GM19239 (cell line): Measurements from ENCODE around the gene CNOT11.

Experiments used
- DNase-seq: peaks from one replicate; pipeline ENCODE4 v3.0.0; 2011; ENCODE audit warnings: low spot score; ENCODE audit not compliant: insufficient read length
- FAIRE-seq: peaks from 2 replicates; lab custom pipeline; 2011; peaks lifted over from hg19 to GRCh38; lab: Jason Lieb, UNC

CNOT11 gene

GRCh38 chr2:101272045-101272784 lies 19.5 kb downstream of the CNOT11 start:
- peak; percentile 50 for DNase-seq
- peak; percentile 85 for FAIRE-seq

DNA sequence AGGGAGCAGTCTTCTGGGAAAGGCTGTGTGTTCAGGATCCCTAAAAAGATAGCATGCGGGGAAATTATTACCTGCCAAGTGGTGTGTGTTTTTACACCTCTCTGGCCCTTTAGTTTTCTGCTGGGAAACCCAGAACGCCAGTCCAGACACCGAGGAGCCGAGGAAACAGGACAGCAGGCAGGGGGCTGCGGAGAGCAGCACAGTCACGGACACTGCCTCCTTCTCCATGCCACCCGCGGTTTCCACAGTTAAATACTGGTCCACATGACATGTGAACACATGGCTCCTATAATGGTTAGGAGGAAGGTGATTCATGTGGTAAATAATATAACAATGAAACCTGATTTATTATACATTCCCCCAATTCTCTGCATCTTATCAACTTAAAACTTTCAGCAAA lies 20.4 kb downstream of the CNOT11 start:
- no peak for DNase-seq
- no peak for FAIRE-seq

DNA sequence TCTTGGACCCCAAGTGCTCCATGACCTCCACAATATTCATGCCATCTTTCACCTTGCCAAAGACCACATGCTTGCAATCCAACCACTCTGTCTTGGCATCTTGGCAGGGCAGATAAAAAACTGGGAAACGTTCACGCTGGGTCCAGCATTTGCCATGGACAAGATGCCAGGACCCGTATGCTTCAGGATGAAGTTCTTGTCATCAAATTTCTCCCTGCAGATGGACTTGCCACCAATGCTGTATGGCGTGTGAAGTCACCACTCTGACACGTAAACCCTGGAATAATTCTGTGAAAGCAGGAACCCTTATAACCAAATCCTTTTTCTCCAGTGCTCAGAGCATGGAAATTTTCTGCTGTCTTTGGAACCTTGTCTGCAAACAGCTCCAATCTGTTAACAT lies 21.5 kb downstream of the CNOT11 start:
- FAIRE-seq (no peak), DNase-seq (no peak)

- DNase-seq (no peak), FAIRE-seq (no peak)
These were observed 24.4 kb downstream of the CNOT11 start for GRCh38 chr2:101277111-101277510.

- DNase-seq (no peak), FAIRE-seq (no peak)
These were observed 26.2 kb downstream of the CNOT11 start for GRCh38 chr2:101278925-101279324.

GRCh38 chr2:101281482-101281881 lies 28.8 kb downstream of the CNOT11 start:
- DNase-seq (no peak), FAIRE-seq (no peak)

DNA sequence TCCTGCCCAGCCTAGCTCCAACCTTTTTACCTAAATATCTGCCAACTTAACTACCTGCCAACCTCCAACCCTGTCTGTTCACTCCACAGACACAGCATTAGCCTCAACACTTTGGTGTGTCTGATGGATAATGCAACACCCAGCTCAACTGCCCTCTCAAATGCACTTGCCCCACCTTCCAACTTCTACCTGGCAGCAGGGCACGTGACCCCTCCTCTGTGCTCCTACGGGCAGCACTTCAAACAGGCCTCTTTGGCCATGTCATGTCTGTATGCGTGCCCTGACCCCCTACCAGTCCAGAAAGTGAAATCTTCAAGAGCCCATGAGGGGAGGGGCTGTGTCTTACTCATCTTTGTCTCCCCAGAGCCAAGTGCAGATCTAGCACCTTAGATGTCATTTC lies 30.3 kb downstream of the CNOT11 start:
- FAIRE-seq (no peak), DNase-seq (no peak)

DNA sequence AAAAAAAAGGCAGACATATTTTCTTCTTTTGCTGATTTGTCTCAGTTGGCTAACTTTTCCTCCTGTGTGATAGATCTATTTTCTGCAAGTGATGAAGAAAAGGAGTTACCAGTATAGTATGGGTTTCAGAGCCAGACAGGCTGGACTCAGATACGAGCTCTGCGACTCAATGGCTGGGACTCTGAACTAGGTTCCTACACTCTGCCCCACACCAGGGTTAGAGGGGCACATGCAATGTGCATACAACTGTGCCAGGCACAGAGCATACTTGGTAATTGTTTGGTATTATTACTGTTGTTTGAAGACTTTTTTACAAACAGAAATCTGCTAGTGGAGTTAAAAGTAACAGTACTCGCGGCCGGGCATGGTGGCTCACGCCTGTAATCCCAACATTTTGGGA lies 34.0 kb downstream of the CNOT11 start:
- DNase-seq: no peak
- FAIRE-seq: no peak

- no peak for DNase-seq
- no peak for FAIRE-seq
These were observed 34.6 kb downstream of the CNOT11 start for GRCh38 chr2:101287303-101287702.

GRCh38 chr2:101290711-101291110 lies 38.0 kb downstream of the CNOT11 start:
- no peak for FAIRE-seq
- no peak for DNase-seq

GRCh38 chr2:101291973-101292372 lies 39.3 kb downstream of the CNOT11 start:
- FAIRE-seq (no peak), DNase-seq (no peak)

DNA sequence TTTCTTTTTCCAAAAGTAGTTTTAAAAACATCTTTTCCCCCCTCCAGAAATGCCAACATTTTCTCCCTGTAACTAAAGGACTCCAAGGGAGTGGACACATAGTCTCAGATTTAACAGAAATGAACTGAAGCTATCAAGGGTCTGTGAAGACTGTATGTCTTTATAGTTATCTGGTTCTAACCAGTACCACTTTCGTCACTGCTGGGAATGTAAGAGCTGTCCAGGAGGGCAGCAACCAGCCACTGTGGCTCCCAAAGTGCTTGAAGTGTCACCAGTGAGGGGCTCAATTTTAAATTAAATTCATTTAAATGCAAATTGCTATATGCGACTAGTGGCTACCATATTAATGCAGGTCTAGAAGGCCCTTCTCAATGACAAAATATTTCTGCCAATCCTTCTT lies 40.9 kb downstream of the CNOT11 start:
- FAIRE-seq: no peak
- no peak for DNase-seq

- no peak for FAIRE-seq
- DNase-seq: no peak
These were observed 42.2 kb downstream of the CNOT11 start for GRCh38 chr2:101294861-101295260.

GRCh38 chr2:101295895-101296294 lies 43.2 kb downstream of the CNOT11 start:
- DNase-seq: no peak
- no peak for FAIRE-seq

GRCh38 chr2:101296371-101296770 lies 43.7 kb downstream of the CNOT11 start:
- FAIRE-seq (no peak), DNase-seq (no peak)

GRCh38 chr2:101297383-101297782 lies 44.7 kb downstream of the CNOT11 start:
- no peak for DNase-seq
- no peak for FAIRE-seq

GRCh38 chr2:101299604-101300003 lies 46.9 kb downstream of the CNOT11 start:
- DNase-seq (no peak), FAIRE-seq (no peak)

- no peak for DNase-seq
- no peak for FAIRE-seq
These were observed 47.5 kb downstream of the CNOT11 start for GRCh38 chr2:101300164-101300563.

- no peak for DNase-seq
- FAIRE-seq: no peak
These were observed 48.1 kb downstream of the CNOT11 start for GRCh38 chr2:101300836-101301235.

DNA sequence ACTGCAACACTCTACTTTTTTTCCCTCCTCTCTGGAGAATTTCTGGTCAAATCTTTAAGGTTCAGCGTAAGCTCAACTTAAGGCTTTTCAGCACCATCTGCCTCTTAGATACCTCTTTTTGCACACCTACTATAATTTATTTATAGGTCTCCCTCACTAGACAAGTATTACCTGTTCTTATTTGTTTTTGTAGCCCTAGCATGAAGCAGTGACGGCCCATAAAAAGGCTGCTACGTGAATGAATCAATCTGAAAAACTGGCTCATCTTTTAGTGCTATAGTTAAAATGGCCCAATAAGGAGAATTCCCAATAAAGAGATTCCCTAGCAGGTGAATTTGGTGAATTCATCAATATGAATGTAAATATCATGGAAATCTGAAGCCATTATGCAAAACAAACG lies 49.3 kb downstream of the CNOT11 start:
- FAIRE-seq: no peak
- no peak for DNase-seq

DNA sequence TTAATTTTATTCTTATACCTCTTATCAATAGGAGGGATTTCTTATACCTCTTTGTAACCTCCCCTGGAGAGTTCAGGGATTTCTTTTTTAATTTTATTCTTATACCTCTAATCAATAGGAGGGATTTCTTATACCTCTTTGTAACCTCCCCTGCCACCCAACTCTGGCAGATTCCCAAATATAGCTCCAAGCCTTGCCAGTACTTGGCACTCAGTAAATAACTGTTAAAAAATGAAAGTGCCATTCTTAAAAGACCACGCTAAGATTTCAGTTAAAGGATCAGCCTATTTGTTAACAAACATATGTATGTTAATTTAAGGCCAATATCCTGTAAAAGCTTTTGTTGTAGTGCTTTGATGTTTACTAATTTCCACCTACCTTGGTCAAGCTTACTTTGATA lies 51.0 kb downstream of the CNOT11 start:
- DNase-seq (no peak), FAIRE-seq (no peak)

DNA sequence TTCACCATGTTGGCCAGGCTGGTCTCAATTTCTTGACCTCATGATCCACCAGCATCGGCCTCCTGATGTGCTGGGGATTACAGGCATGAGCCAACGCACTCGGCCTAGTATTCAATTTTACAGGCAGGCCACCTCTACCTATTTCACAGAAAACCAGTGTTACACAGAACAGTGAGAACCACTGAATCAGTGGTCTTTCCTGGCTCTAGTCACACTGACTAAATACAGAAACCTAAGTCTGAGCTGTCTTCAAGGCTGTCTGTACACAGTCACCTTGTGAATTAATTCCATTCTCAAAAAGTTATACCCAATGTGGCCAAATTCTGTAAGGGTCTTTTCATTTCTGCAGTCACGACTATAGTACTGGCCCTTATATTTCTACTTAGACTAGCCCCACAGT lies 52.3 kb downstream of the CNOT11 start:
- no peak for FAIRE-seq
- DNase-seq: no peak
